Melanocyte of skin (primary cell): ENCODE results near the gene EXD1. TPM values are rescaled to one million over a fixed set of nuclear protein-coding genes. Genes with fewer than 3 reads are reported as not detected.

Experiments used
- total RNA-seq, 2 donors: library from RNA; depleted of rRNA; stranded (reverse); fragments of >200 nt; gene quantifications; 2 replicates each; pipeline ENCODE4 v1.2.3, GENCODE V29; 2012

Gene EXD1, protein sequence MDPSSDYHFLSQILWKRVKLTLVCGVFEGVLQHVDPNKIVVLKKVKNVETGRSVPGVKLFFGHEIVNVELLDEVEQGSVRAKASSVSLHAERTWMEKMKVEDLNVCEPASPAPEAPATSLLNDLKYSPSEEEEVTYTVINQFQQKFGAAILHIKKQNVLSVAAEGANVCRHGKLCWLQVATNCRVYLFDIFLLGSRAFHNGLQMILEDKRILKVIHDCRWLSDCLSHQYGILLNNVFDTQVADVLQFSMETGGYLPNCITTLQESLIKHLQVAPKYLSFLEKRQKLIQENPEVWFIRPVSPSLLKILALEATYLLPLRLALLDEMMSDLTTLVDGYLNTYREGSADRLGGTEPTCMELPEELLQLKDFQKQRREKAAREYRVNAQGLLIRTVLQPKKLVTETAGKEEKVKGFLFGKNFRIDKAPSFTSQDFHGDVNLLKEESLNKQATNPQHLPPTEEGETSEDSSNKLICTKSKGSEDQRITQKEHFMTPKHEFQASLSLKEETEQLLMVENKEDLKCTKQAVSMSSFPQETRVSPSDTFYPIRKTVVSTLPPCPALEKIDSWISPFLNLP
- under 1 TPM in 1 of 2 donors, not detected in 1; under 0.01 TPM for total RNA-seq

DNA sequence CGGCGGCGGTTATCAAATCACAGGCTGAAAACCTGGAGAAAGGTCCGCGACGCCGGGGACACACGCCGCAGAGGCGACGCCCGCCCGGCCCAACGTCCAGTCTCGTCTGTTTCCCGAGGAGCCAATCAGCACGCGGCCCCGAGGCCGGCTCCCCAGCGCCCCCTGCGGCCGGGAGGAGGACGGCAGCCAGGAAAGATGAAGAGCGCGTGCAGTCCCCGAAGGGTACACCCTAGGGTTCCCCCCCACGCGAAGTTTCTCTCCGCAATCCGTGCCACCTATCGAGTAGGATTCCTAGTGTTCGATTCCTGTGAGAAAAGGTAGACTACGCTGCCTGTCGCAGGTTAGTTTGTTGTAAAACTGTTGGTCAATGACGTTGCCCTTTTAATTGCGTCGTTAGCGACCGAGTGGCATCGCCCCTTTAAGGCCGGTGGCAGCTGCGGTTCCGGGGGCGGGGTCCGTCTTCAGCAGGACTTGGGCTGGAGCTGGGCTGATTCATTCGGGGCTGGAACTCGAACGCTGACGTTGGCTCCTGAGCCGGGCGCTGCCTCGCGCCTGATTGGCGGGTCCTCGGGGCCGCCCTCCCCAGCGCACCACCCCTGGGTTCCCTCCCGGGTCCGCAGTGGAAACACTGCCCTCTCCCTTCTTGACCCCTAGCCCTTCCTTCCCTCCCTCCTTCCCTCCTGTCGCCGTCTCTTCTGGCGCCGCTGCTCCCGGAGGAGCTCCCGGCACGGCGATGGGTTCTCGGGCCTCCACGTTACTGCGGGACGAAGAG, at the start of gene EXD1, which contains the start of gene CHP1:
TSS of gene EXD1 (minus strand) at position 108 of the 772 bp plus-strand sequence. CDS start 4,182 bp downstream, outside the sequence.
TSS of gene CHP1 (plus strand) at position 619 of the 772 bp plus-strand sequence. CDS start at position 734, 115 bp downstream.

Other genes starting within 250 kb of the EXD1 start
- gene INO80, start 114.5 kb downstream of the EXD1 start, total RNA-seq, result 10 to 100 TPM; 19.6 to 21.3 TPM
- gene CHP1, start 511 bp upstream of the EXD1 start, total RNA-seq, result 10 to 100 TPM; 50.9 to 87.6 TPM
- 10 to 100 TPM in 1 of 2 donors, 1 to 10 TPM in 1; 9.6 to 26.0 TPM for gene OIP5, start 101.8 kb upstream of the EXD1 start, total RNA-seq
- gene NUSAP1, start 102.1 kb upstream of the EXD1 start, total RNA-seq, result 100 to 1,000 TPM in 1 of 2 donors, 10 to 100 TPM in 1; 73.3 to 114 TPM
- gene NDUFAF1, start 171.7 kb upstream of the EXD1 start, total RNA-seq, result 10 to 100 TPM; 23.4 to 30.6 TPM
- gene RTF1, start 186.3 kb upstream of the EXD1 start, total RNA-seq, result 10 to 100 TPM; 26.8 to 29.3 TPM